Lower leg skin (tissue), 3 donors: ENCODE measurements around the gene KCNIP2.

ENCODE experiments used
- CTCF ChIP-seq, 3 donors: fragments of 450-650 bp; IDR thresholded peaks; one replicate each; pipeline ENCODE4 v1.5.1; 2016; ENCODE audit warnings: antibody characterized with exemption in 3 of 3, mild to moderate bottlenecking in 3 of 3, moderate library complexity in 2 of 3
- POLR2A ChIP-seq, 2 donors: fragments of 450-650 bp; IDR thresholded peaks; one replicate each; pipeline ENCODE4 v1.6.1; 2016 to 2017; ENCODE audit warnings: antibody characterized with exemption in 2 of 2, mild to moderate bottlenecking in 1 of 2, moderate library complexity in 1 of 2

GRCh38 chr10:101879456-101880231 lies 36.0 kb upstream of the KCNIP2 start:
- TF ChIP-seq CTCF (IDR thresholded peaks at IDR 0.05) (no peak), POLR2A (IDR thresholded peaks at IDR 0.05) (no peak)
